ENCODE measurements around the gene DDT.
"Not testable (repeated sequence)": the region's sequence is repeated elsewhere in the genome, so short reads cannot be mapped to it uniquely, and the experiment has no call there.

DNA sequence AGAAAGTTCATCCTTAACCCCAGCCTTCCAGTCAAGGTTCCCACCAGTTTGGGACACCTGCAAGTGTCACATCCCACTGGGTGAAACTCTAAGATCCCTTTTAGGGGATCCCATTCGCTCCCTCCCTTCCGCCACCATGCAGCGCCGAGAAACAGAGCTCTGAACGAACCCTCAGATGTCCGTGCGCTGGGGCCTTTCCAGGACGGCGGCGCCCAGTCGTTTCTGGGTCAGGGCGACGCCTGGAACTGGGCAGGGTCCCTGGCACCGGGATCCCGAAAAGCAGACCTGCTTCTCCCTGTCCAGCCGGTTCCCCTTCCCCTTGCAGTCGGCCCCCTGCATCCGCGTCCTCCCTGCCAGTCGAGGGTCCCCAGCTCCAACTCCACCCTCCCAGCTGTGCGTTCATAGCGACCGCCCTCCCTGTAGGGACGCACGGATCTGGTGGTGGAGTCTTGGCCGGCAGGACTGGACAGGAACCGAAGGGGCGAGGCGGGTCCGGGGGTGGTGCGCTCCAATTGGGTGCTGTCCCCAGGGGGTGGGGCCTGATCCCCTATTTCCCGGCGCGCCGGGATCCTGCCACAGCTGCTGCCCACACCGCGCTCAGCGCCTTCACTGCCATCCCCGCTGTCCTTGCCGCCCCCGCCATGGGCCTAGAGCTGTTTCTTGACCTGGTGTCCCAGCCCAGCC is 5.5 kb upstream of the DDT start, which contains the start of gene GSTT2:
- TF ChIP-seq, protein P1, sequence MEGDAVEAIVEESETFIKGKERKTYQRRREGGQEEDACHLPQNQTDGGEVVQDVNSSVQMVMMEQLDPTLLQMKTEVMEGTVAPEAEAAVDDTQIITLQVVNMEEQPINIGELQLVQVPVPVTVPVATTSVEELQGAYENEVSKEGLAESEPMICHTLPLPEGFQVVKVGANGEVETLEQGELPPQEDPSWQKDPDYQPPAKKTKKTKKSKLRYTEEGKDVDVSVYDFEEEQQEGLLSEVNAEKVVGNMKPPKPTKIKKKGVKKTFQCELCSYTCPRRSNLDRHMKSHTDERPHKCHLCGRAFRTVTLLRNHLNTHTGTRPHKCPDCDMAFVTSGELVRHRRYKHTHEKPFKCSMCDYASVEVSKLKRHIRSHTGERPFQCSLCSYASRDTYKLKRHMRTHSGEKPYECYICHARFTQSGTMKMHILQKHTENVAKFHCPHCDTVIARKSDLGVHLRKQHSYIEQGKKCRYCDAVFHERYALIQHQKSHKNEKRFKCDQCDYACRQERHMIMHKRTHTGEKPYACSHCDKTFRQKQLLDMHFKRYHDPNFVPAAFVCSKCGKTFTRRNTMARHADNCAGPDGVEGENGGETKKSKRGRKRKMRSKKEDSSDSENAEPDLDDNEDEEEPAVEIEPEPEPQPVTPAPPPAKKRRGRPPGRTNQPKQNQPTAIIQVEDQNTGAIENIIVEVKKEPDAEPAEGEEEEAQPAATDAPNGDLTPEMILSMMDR (IDR thresholded peaks at IDR 0.05) = not testable (repeated sequence)
- TF ChIP-seq TCF7L2 (IDR thresholded peaks at IDR 0.05; ENCODE audit: low read depth, low read length) = not testable (repeated sequence)
